Activated B cell treated with CpG ODN at 0.5 μM for 24 hours (primary cell): ENCODE data around the gene RAB28. TPM values are rescaled to one million over a fixed set of nuclear protein-coding genes. Genes with fewer than 3 reads are reported as not detected.
"Not testable (repeated sequence)": the region's sequence is repeated elsewhere in the genome, so short reads cannot be mapped to it uniquely, and the experiment has no call there.

Experiments
- ATAC-seq: fragments of 200-7000 bp; cut with Tn5 transposase; one replicate; pipeline ENCODE4 v1.10.0; 2021; ENCODE audit warnings: low read depth, mild to moderate bottlenecking, moderate library complexity
- CTCF ChIA-PET: fragments of 350-600 bp; sonication (Branson Sonifier 250); formaldehyde crosslinking; loops from one replicate; lab custom pipeline; 2021; ENCODE audit warnings: antibody characterized with exemption; lab: Charles Lee
- POLR2A ChIA-PET: fragments of 350-600 bp; sonication (Branson Sonifier 250); formaldehyde crosslinking; loops from one replicate; lab custom pipeline; 2021; ENCODE audit warnings: antibody characterized with exemption; lab: Charles Lee
- DNase-seq: peaks from one replicate; pipeline ENCODE4 v3.0.0; 2022
- H3K27ac Mint-ChIP-seq: one replicate; pipeline ENCODE4 v1.8.0; 2020; ENCODE audit warnings: mixed read lengths
- H3K27me3 Mint-ChIP-seq: one replicate; pipeline ENCODE4 v1.8.0; 2021; ENCODE audit warnings: mixed read lengths
- H3K36me3 Mint-ChIP-seq: one replicate; pipeline ENCODE4 v1.8.0; 2021; ENCODE audit warnings: low read depth, mixed read lengths
- H3K4me1 Mint-ChIP-seq: one replicate; pipeline ENCODE4 v1.8.0; 2021; ENCODE audit warnings: mixed read lengths
- H3K4me3 Mint-ChIP-seq: one replicate; pipeline ENCODE4 v1.8.0; 2020; ENCODE audit warnings: mild to moderate bottlenecking, mixed read lengths
- H3K9me3 Mint-ChIP-seq: one replicate; pipeline ENCODE4 v1.8.0; 2020; ENCODE audit warnings: mixed read lengths
- intact Hi-C: fragments of 100-400 bp; cut with micrococcal nuclease; formaldehyde crosslinking; loops from one replicate; pipeline ENCODE4 v1.15.1; 2024
- total RNA-seq: library from RNA; stranded (reverse); gene quantifications from 2 replicates; pipeline ENCODE4 v1.2.3, GENCODE V29; 2022
- TF ChIP-seq, protein P1 (sequence below): fragments of 200-600 bp; IDR thresholded peaks from one replicate; pipeline ENCODE4 v1.8.0; 2022; ENCODE audit warnings: antibody characterized with exemption, mild to moderate bottlenecking

The RAB28 gene
- total RNA-seq, 1 donor from 2014 or later: 16.9 TPM

GRCh38 chr4:13411942-13412341 lies 72.2 kb downstream of the RAB28 start:
- Mint-ChIP-seq H3K9me3 (peaks cover 2% of the 10 kb centered on the region), H3K27me3 (no peaks in the 10 kb centered on the region), H3K4me3 (no peak overlapping the region), H3K36me3 (peaks cover 16% of the 10 kb centered on the region), H3K27ac (no peak overlapping the region), H3K4me1 (peaks cover 7% of the 10 kb centered on the region)
- ChIA-PET CTCF (no interaction called here), POLR2A (no interaction called here)
- no peak for DNase-seq
- intact Hi-C loops: no loop called here
- TF ChIP-seq, protein P1, sequence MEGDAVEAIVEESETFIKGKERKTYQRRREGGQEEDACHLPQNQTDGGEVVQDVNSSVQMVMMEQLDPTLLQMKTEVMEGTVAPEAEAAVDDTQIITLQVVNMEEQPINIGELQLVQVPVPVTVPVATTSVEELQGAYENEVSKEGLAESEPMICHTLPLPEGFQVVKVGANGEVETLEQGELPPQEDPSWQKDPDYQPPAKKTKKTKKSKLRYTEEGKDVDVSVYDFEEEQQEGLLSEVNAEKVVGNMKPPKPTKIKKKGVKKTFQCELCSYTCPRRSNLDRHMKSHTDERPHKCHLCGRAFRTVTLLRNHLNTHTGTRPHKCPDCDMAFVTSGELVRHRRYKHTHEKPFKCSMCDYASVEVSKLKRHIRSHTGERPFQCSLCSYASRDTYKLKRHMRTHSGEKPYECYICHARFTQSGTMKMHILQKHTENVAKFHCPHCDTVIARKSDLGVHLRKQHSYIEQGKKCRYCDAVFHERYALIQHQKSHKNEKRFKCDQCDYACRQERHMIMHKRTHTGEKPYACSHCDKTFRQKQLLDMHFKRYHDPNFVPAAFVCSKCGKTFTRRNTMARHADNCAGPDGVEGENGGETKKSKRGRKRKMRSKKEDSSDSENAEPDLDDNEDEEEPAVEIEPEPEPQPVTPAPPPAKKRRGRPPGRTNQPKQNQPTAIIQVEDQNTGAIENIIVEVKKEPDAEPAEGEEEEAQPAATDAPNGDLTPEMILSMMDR: no peak
- ATAC-seq: no peak

- Mint-ChIP-seq H3K9me3 (peaks cover 2% of the 10 kb centered on the region), H3K4me3 (no peak overlapping the region), H3K27ac (no peak overlapping the region), H3K27me3 (no peaks in the 10 kb centered on the region), H3K4me1 (peaks cover 6% of the 10 kb centered on the region), H3K36me3 (peaks cover 6% of the 10 kb centered on the region)
- ChIA-PET POLR2A (no interaction called here), CTCF (no interaction called here)
- intact Hi-C loops: no loop called here
- DNase-seq (no peak), ATAC-seq (no peak)
- TF ChIP-seq, protein P1: no peak
These were observed 74.8 kb downstream of the RAB28 start for GRCh38 chr4:13409324-13409723.

DNA sequence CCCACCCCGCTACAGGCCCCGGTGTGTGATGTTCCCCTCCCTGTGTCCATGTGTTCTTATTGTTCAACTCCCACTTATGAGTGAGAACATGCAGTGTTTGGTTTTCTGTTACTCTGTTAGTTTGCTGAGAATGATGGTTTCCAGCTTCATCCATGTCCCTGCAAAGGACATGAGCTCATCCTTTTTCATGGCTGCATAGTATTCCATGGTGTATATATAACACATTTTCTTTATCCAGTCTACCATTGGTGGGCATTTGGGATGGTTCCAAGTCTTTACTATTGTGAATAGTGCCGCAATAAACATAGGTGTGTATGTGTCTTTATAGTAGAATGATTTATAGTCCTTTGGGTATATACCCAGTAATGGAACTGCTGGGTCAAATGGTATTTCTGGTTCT lies 78.0 kb downstream of the RAB28 start:
- H3K4me1 Mint-ChIP-seq, H3K27ac Mint-ChIP-seq, H3K27me3 Mint-ChIP-seq, POLR2A ChIA-PET, H3K4me3 Mint-ChIP-seq, H3K9me3 Mint-ChIP-seq, intact Hi-C loops, ATAC-seq, H3K36me3 Mint-ChIP-seq, DNase-seq, CTCF ChIA-PET: not testable (repeated sequence)

GRCh38 chr4:13403833-13404232 lies 80.3 kb downstream of the RAB28 start:
- Mint-ChIP-seq H3K9me3 (no peaks in the 10 kb centered on the region), H3K4me1 (no peaks in the 10 kb centered on the region), H3K27ac (no peak overlapping the region), H3K4me3 (no peak overlapping the region), H3K36me3 (peaks cover 3% of the 10 kb centered on the region), H3K27me3 (no peaks in the 10 kb centered on the region)
- POLR2A ChIA-PET: no interaction called here
- intact Hi-C loops: no loop called here
- ATAC-seq (no peak), DNase-seq (no peak)
- CTCF ChIA-PET: no interaction called here
- TF ChIP-seq, protein P1: no peak

DNA sequence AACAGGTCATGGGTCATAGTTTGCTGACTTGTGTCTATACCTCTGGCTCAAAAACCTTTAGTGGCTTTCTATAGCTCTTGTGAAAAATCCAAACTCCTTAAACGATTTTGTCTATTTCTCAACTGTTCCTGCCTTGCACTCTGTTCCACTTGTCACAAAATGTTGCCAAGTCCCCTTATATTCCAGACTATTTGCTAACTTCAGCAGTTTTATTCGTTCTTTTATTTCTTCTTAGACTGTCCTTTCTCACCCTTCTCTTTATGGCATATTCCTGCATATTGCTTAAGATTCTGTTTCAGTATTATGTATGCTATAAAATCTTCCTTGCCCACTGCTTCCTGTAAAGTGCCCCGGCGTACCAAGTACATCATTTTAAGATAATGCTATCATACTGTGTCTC lies 80.8 kb downstream of the RAB28 start:
- ChIA-PET CTCF (no interaction called here), POLR2A (no interaction called here)
- Mint-ChIP-seq H3K4me3 (no peak overlapping the region), H3K4me1 (no peaks in the 10 kb centered on the region), H3K9me3 (no peaks in the 10 kb centered on the region), H3K36me3 (peaks cover 3% of the 10 kb centered on the region), H3K27me3 (no peaks in the 10 kb centered on the region), H3K27ac (no peak overlapping the region)
- DNase-seq: no peak
- TF ChIP-seq, protein P1: no peak
- ATAC-seq: no peak
- intact Hi-C loops: no loop called here

DNA sequence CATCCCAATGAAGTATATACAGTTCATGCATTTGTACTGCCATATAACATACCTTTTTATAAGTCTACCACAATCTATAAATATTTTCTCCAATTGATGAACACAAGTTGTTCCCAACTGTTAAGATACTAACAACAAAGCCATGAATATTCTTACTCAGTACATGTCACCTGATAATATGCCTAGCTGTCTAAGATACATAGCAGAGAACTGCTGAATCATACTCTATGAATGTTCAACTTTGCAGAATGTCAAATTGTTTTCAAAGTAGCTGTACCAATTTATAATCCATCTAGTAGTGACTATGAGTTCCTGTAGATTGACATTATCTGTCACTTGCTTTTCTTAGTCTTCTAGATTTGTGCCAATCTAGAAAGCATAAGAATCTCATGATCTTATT lies 84.9 kb downstream of the RAB28 start:
- Mint-ChIP-seq H3K27ac (no peak overlapping the region), H3K36me3 (no peaks in the 10 kb centered on the region), H3K4me3 (no peak overlapping the region), H3K27me3 (no peaks in the 10 kb centered on the region), H3K4me1 (no peaks in the 10 kb centered on the region), H3K9me3 (no peaks in the 10 kb centered on the region)
- CTCF ChIA-PET: no interaction called here
- DNase-seq (no peak), ATAC-seq (no peak)
- POLR2A ChIA-PET: no interaction called here
- TF ChIP-seq, protein P1: no peak
- intact Hi-C loops: no loop called here
